Adrenal gland (tissue), 12 donors: Measurements from ENCODE around the gene TNFAIP3. TPM values are rescaled to one million over a fixed set of nuclear protein-coding genes. Genes with fewer than 3 reads are reported as not detected.
A peak's percentile ranks its signal among the peaks of the same experiment; 100 is the strongest.

Experiments
- DNase-seq, 7 donors: peaks; one replicate each; pipeline ENCODE4 v3.0.0-alpha.2; 2019 to 2020
- H3K27ac ChIP-seq, 5 donors: fragments of 200-600 bp; sonication (generic) in 4 of 5; 1 replicate in 3 of 5; 2 replicates in 2 of 5; pipeline versions ENCODE4 v1.5.1 to v1.8.0; 2016 to 2020; ENCODE audit warnings: mild to moderate bottlenecking in 1 of 5
- H3K27me3 ChIP-seq: fragments of 200-600 bp; 2 replicates; pipeline ENCODE4 v1.8.0; 2021
- H3K36me3 ChIP-seq, 2 donors: fragments of 200-600 bp; replicated peaks in 1 of 2; 1 replicate in 1 of 2; 2 replicates in 1 of 2; pipeline versions ENCODE4 v1.5.1 to v1.8.0; 2018 to 2022
- H3K4me1 ChIP-seq, 2 donors: fragments of 200-600 bp; replicated peaks in 1 of 2; 1 replicate in 1 of 2; 2 replicates in 1 of 2; pipeline versions ENCODE4 v1.5.1 to v1.8.0; 2018 to 2021
- H3K4me3 ChIP-seq, 4 donors: fragments of 200-600 bp; sonication (generic) in 3 of 4; one replicate each; pipeline ENCODE4 v1.5.1; 2016 to 2018
- H3K9me3 ChIP-seq, 3 donors: fragments of 200-600 bp; sonication (generic) in 1 of 3; replicated peaks in 1 of 3; 1 replicate in 2 of 3; 2 replicates in 1 of 3; pipeline versions ENCODE4 v1.5.1 to v1.8.0; 2016 to 2021
- POLR2A ChIP-seq, 2 donors: fragments of 450-650 bp; IDR thresholded peaks; one replicate each; pipeline ENCODE4 v1.6.1; 2017; ENCODE audit warnings: antibody characterized with exemption in 2 of 2, mild to moderate bottlenecking in 2 of 2, moderate library complexity in 1 of 2
- WGBS, 4 donors: extraction: QIAGEN DNeasy Blood & Tissue Kit in 2 of 4; methylation state at CpG; one replicate each; pipeline versions ENCODE4 v1.1.5 to v1.1.7; 2013 to 2017; 5-methylcytosine and 5-hydroxymethylcytosine counted together
- intact Hi-C, 2 donors: fragments of 100-400 bp; cut with DNase I; formaldehyde crosslinking; loops; one replicate each; pipeline versions ENCODE4 v1.14.1 to v1.15.0; 2022 to 2023
- polyA plus RNA-seq, 3 donors: library from polyadenylated mRNA; stranded (reverse); fragments of 200-250 nt in 2 of 3; fragments of 350-450 nt in 1 of 3; fragmentation: Illumina TruSeq in 1 of 3; extraction: RNeasy Lipid Tissue Mini Kit (QIAGEN cat#74804) in 1 of 3; gene quantifications; one replicate each; pipeline ENCODE4 v1.2.3, GENCODE V29; 2013 to 2014
- total RNA-seq, 9 donors: library from RNA; depleted of rRNA in 4 of 9; stranded (reverse); fragments of >200 nt in 4 of 9; fragments of 120-200 nt in 1 of 9; fragmentation: NEBNext Ultra II Directional in 1 of 9; extraction: Animal tissue kit (Norgen Biotek cat#: 25700) in 1 of 9; gene quantifications; one replicate each; pipeline versions ENCODE4 v1.1.0 to v1.2.4, GENCODE V29; 2013 to 2023
- TF ChIP-seq, protein P1 (sequence below), 6 experiments: fragments of 450-650 bp in 4 of 6; fragments of 200-600 bp in 2 of 6; sonication (generic) in 1 of 6; IDR thresholded peaks; 1 replicate in 5 of 6; 2 replicates in 1 of 6; pipeline versions ENCODE4 v1.5.1 to v1.8.0; 2016 to 2021; ENCODE audit warnings: antibody characterized with exemption in 6 of 6, mild to moderate bottlenecking in 2 of 6, moderate library complexity in 1 of 6
- donor health status: healthy with polysubstance abuse.
- donor health status: Bipolar disorder and iron deficiency.
- donor health status: DM: yes; HTN: yes; CAD: no.
- donor health status: DM: no; HTN: no; CAD: no.
- donor health status: DM: no; HTN: no; CAD: no.
- donor health status: DM: yes; HTN: yes; CAD: no.

The TNFAIP3 gene
- total and polyA plus RNA-seq, 12 donors, result 5.0 to 29.7 (median 15.2) TPM

- no peak for DNase-seq
- Histone ChIP-seq H3K27me3 (no peaks in the 10 kb centered on the region), H3K36me3 (peaks cover 0 to 62% of the 10 kb centered on the region in 2 donors), H3K4me3 (no peak overlapping the region), H3K9me3 (no peaks in the 10 kb centered on the region), H3K27ac (no peak overlapping the region), H3K4me1 (peaks cover 0 to 16% of the 10 kb centered on the region in 2 donors)
- intact Hi-C loops, result no loop called here
- 90 to 93% (median 92%) methylated on average over 12 to 21 of the region's 21 CpGs for WGBS, 4 donors
- no peak for TF ChIP-seq POLR2A (IDR thresholded peaks at IDR 0.05)
- TF ChIP-seq, protein P1, sequence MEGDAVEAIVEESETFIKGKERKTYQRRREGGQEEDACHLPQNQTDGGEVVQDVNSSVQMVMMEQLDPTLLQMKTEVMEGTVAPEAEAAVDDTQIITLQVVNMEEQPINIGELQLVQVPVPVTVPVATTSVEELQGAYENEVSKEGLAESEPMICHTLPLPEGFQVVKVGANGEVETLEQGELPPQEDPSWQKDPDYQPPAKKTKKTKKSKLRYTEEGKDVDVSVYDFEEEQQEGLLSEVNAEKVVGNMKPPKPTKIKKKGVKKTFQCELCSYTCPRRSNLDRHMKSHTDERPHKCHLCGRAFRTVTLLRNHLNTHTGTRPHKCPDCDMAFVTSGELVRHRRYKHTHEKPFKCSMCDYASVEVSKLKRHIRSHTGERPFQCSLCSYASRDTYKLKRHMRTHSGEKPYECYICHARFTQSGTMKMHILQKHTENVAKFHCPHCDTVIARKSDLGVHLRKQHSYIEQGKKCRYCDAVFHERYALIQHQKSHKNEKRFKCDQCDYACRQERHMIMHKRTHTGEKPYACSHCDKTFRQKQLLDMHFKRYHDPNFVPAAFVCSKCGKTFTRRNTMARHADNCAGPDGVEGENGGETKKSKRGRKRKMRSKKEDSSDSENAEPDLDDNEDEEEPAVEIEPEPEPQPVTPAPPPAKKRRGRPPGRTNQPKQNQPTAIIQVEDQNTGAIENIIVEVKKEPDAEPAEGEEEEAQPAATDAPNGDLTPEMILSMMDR (IDR thresholded peaks at IDR 0.05), result no peak
Measured at GRCh38 chr6:137880746-137881521, 13.9 kb downstream of the TNFAIP3 start.

GRCh38 chr6:137881522-137881886 lies 14.4 kb downstream of the TNFAIP3 start:
- 91 to 96% (median 92%) methylated on average over 9 of the region's 9 CpGs for WGBS, 4 donors
- DNase-seq, result no peak
- H3K9me3 ChIP-seq, result no peaks in the 10 kb centered on the region
- intact Hi-C loops, result no loop called here
- TF ChIP-seq, protein P1 (IDR thresholded peaks at IDR 0.05), result no peak
- no peak for TF ChIP-seq POLR2A (IDR thresholded peaks at IDR 0.05)
- no peak overlapping the region for H3K27ac ChIP-seq
- no peaks in the 10 kb centered on the region for H3K27me3 ChIP-seq
- H3K4me3 ChIP-seq, result no peak overlapping the region
- peaks cover 0 to 57% of the 10 kb centered on the region in 2 donors for H3K36me3 ChIP-seq
- H3K4me1 ChIP-seq, result peaks cover 0 to 16% of the 10 kb centered on the region in 2 donors

DNA sequence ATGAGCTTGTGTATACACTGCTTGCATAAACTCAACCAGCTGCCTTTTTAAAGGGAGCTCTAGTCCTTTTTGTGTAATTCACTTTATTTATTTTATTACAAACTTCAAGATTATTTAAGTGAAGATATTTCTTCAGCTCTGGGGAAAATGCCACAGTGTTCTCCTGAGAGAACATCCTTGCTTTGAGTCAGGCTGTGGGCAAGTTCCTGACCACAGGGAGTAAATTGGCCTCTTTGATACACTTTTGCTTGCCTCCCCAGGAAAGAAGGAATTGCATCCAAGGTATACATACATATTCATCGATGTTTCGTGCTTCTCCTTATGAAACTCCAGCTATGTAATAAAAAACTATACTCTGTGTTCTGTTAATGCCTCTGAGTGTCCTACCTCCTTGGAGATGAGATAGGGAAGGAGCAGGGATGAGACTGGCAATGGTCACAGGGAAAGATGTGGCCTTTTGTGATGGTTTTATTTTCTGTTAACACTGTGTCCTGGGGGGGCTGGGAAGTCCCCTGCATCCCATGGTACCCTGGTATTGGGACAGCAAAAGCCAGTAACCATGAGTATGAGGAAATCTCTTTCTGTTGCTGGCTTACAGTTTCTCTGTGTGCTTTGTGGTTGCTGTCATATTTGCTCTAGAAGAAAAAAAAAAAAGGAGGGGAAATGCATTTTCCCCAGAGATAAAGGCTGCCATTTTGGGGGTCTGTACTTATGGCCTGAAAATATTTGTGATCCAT lies 15.3 kb downstream of the TNFAIP3 start:
- H3K9me3 ChIP-seq, result no peaks in the 10 kb centered on the region
- no peak for DNase-seq
- H3K27me3 ChIP-seq, result no peaks in the 10 kb centered on the region
- no peak for TF ChIP-seq POLR2A (IDR thresholded peaks at IDR 0.05)
- TF ChIP-seq, protein P1 (IDR thresholded peaks at IDR 0.05), result no peak
- H3K36me3 ChIP-seq, result peaks cover 0 to 48% of the 10 kb centered on the region in 2 donors
- intact Hi-C loops, result no loop called here
- H3K4me1 ChIP-seq, result peaks cover 0 to 16% of the 10 kb centered on the region in 2 donors
- 89 to 95% (median 90%) methylated on average over 2 of the region's 2 CpGs for WGBS, 4 donors
- H3K4me3 ChIP-seq, result no peak overlapping the region
- no peak overlapping the region for H3K27ac ChIP-seq

- 57 to 71% (median 64%) methylated on average over 7 of the region's 7 CpGs for WGBS, 4 donors
- peaks cover 0 to 36% of the 10 kb centered on the region in 2 donors for H3K36me3 ChIP-seq
- H3K9me3 ChIP-seq, result no peaks in the 10 kb centered on the region
- TF ChIP-seq POLR2A (IDR thresholded peaks at IDR 0.05), result no peak
- TF ChIP-seq, protein P1 (IDR thresholded peaks at IDR 0.05), result no peak
- no peaks in the 10 kb centered on the region for H3K27me3 ChIP-seq
- H3K27ac ChIP-seq, result no peak overlapping the region
- intact Hi-C loops, result no loop called here
- no peak overlapping the region for H3K4me3 ChIP-seq
- peak in 1 of 7 donors; percentile 19 for DNase-seq
- H3K4me1 ChIP-seq, result peaks cover 0 to 16% of the 10 kb centered on the region in 2 donors
Measured at GRCh38 chr6:137883400-137884148, 16.5 kb downstream of the TNFAIP3 start.
